ENCODE results near the gene CTAGE4.
"Not testable (repeated sequence)": the region's sequence is repeated elsewhere in the genome, so short reads cannot be mapped to it uniquely, and the experiment has no call there.

CTAGE4 gene

GRCh38 chr7:144219149-144219548 lies 35.9 kb downstream of the CTAGE4 start:
- ATAC-seq, result peak; percentile 75 to 82

DNA sequence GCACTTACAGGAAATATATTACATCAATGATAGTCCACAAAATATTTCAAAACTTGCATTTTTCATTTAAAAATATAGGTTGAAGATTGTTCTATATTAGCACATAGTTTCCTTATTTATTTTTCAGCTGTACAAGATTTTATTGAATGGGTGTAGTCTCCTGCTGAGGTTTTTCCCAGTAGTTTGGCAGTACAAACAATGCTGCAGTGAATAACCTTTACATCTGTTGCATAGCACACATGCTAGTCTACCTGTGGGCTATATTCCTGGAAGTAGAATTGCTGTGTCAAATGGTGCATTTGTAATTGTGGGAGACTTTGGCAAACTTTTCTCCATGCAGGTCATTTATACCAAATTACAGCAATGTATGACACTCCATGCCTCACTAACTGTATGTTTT lies 37.3 kb downstream of the CTAGE4 start:
- ATAC-seq, result not testable (repeated sequence)

- not testable (repeated sequence) for ATAC-seq
Measured at GRCh38 chr7:144223675-144224074, 40.4 kb downstream of the CTAGE4 start.

GRCh38 chr7:144226866-144227265 lies 43.6 kb downstream of the CTAGE4 start:
- not testable (repeated sequence) for ATAC-seq

DNA sequence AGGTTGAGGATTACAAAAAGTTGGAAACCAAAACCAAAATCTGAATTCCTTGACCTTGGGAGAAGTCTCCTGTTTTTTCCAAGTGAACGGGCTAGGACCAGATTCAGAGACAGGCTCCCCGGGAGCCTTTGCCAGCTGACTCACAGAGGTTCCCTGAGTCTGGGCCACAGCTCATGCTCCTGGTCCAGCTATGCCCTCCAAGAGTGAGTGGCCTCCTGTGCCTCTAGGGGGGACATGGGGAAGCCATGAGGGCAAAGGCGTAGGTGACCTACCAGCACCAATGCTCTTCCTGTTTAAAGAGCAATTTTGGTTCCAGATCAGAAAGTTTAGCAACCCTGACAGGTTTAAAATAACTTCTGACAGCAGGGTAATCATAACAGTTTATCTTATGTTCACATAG lies 45.5 kb downstream of the CTAGE4 start:
- ATAC-seq, result not testable (repeated sequence)

GRCh38 chr7:144231027-144231426 lies 47.8 kb downstream of the CTAGE4 start:
- ATAC-seq, result not testable (repeated sequence)

- not testable (repeated sequence) for ATAC-seq
Measured at GRCh38 chr7:144233039-144233438, 49.8 kb downstream of the CTAGE4 start.
